Amniotic epithelial cell (primary cell): Measurements from ENCODE around the gene PRKACB.
A peak's percentile ranks its signal among the peaks of the same experiment; 100 is the strongest.
"Not testable (repeated sequence)": the region's sequence is repeated elsewhere in the genome, so short reads cannot be mapped to it uniquely, and the experiment has no call there.

Source experiments
- DNase-seq: peaks from one replicate; pipeline ENCODE4 v3.0.0-alpha.2; 2010; ENCODE audit warnings: low read depth

Gene PRKACB

DNA sequence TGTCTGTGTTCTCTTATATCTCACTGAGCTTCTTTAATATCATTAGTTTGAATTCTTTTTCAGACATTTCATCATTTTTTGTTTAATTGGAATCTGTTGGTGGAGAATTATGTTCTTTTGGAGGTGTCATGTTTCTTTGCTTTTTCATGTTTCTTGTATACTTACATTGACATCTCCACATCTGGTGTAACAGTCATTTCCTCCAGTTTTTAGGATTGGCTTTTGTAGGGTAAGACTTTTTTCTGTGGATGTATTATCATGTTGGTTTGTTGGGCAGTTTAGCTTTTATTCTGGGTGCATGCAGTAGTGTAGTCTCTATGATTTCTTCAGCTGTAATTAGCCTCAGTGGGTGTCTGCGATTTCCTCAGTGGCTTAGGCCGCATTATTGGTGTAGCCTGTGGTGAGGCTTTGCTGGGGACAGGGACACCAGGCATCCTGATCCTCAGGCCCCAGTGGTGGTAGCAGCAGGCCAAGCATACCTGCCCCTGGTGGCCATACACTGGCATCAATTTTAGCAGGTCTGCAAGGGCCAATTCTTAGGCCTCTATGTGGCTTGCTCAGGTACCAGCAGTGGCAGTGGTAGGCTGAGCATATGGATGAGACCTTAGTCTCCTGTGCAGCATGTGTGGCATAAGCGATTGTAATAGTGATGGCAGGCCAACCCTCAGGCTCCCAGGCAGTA is 79.8 kb downstream of the PRKACB start:
- DNase-seq: no peak

DNA sequence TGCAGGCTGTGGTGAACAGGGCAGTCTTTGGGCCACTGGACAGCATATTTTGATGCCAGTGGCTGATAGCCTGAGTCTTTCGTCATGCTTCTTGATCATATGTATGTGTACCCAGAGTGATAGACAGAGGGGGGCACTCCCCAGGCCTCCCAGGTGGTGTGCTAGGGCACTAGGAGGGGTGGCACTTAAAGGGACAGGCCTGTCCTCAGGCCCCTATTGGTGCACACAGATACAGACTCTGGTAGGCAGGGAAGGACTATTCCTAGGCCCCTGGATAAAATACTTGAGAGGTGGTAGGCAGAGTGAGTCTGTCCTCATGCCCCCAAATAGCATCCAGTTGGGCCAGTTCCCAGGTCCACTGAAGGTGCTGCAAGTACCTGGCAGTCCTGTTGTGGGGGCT is 80.8 kb downstream of the PRKACB start:
- DNase-seq: no peak

DNA sequence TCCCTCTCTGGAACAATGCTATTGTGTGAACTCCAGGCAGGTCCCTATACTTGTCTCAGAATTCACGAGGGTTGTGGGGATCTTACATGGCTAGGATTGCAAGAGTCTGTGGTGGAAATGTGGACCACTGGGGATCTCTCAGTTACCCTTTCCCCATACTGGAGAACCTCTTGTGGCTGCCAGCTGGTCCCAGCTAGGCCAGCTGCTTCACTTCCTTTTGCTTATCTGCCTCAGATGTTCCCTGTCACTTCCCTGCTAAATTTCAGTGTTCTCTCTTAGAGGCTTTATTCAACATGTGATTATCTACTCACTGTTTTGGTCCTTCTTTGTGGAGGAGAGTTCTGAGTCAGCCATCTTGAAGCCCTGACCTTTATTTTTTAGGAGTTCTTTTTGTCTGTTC is 81.6 kb downstream of the PRKACB start:
- no peak for DNase-seq

DNA sequence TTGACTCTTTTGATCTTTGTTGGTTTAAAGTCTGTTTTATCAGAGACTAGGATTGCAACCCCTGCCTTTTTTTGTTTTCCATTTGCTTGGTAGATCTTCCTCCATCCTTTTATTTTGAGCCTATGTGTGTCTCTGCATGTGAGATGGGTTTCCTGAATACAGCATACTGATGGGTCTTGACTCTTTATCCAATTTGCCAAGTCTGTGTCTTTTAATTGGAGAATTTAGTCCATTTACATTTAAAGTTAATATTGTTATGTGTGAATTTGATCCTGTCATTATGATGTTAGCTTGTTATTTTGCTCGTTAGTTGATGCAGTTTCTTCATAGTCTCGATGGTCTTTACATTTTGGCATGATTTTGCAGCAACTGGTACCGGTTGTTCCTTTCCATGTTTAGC is 88.6 kb downstream of the PRKACB start:
- DNase-seq: not testable (repeated sequence)

DNA sequence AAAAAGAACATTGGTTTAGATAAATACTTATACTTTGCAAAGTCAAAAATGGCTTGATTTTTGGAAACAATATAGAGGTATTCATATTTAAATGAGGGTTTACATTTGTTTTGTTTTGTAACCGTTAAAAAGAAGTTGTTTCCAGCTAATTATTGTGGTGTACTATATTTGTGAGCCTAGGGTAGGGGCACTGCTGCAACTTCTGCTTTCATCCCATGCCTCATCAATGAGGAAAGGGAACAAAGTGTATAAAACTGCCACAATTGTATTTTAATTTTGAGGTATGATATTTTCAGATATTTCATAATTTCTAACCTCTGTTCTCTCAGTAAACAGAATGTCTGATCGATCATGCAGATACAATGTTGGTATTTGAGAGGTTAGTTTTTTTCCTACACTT is 92.2 kb downstream of the PRKACB start:
- no peak for DNase-seq

DNA sequence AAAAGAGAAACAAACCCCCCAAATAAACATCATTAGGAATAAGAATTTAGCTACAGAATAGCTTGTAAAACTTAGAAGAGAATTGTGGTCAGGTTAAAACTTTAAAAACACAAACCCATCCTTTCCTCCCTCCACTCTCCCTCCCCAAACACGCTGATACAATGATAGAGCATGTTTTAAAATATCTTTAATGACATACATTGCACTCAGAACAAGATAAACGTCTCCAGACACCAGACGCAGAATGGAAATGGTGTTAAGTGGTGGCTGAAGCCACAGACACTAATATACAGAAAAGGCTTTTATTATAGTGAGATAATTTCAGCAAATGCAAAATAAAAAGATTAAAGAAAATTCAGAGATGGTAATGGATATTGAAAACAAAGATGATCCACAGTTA is 98.6 kb downstream of the PRKACB start:
- no peak for DNase-seq

DNA sequence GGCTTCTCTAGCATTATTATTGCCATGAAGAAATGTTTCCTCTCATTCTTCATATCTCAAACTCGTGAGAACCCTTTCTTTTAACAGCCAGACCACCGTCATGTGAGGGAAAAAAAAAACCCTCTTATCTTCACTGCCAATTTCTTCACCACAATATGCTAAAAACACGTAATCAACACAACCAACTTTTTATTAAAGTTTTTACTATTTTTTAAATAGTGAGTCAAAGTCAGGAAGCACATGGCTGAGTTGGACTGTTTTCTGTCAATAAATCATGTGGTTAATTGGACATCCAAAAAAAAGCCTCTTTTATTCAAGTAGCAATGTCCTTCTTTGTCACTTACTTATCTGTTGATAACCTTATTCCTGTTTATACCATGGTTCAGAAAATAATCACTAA is 101.5 kb downstream of the PRKACB start:
- DNase-seq: no peak

DNA sequence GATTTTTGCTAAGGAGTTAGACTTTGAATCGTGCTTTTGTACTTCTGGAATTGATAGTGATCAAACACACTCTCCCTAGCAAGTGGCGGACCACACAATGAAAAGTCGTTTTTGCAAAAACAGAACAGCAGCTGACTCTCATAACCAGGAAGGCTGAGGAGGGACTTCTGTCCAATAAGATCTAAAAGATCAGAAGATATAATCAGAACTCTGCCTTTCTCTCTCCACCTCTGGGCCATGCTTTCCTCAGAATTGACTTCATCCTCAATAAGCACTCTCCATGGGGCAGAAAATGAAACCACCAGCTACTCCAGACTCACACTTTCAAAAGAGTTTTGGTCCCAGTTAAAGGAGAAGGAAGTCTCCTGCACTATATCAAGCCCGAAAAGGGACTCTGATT is 102.1 kb downstream of the PRKACB start:
- no peak for DNase-seq

DNA sequence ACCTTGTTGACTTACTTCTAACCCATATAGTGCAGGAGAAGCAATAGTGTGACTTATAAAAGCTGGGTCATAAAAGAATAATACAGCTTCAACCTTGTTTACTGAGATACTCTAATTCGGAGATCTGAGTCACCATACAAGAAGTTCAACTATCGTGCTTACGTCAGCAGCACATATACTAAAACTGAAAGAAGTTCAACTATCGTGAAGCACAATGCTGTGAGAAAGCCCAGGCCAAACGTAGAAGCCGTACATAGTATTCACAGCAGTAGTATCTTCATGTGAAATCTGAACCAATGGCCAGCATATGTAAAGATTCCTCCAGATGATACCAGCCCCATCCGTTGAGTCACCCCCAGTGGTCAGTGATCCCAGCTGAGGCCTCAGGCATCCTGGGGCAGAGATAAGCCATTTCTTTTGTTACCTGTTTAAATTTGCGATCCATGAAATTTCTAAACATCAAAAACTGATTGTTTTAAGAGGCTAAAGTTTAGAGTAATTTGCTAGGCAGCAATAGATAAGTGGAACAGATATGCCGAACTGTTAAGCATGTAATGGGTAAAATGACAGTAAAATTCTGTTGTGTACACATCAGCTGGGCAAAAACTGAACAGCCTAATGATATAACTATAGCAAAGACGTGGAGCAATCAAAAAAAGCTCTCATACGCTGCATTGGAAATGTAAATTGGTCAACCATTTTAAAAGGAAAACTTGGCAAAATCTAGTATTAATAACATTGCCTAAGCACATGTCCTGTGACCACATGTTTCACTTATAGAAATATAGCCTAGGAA is 103.6 kb downstream of the PRKACB start:
- peak; percentile 86 for DNase-seq

DNA sequence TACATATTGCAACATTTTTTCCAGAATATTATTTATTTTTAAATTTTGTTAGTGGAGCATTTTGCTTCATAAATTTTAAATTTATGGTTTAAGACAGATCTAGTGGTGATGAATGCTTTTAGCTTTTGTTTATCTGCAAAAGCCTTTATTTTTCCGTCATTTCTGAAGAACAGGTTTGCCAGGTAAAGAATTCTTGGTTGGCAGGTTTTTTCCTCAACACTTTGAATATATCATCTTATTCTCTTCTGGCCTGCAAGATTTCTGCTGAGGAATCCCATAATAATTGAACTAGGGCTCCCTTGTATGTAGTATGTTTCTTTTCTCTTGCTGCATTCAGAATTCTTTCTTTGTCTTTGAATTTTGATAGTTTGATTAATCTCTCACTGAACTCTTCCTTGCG is 106.6 kb downstream of the PRKACB start:
- no peak for DNase-seq

DNA sequence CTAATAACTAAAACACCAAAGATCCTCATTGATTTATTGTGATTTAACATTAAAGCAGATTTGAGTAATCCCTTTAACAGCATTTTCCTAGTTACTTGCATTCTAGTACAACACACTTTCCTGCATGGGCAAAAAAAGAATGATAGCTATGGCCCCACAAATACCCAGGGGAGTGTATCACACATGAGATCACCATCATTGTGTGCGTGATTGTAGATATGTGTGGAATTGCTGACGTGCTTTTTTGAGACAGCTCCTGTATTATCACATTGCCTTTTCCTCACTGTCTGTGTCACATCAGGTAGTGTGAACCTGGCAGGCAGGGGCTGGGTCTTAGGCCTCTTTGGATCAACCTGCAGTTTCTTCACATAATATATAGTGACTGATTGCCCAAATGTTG is 109.0 kb downstream of the PRKACB start:
- DNase-seq: peak; percentile 30

DNA sequence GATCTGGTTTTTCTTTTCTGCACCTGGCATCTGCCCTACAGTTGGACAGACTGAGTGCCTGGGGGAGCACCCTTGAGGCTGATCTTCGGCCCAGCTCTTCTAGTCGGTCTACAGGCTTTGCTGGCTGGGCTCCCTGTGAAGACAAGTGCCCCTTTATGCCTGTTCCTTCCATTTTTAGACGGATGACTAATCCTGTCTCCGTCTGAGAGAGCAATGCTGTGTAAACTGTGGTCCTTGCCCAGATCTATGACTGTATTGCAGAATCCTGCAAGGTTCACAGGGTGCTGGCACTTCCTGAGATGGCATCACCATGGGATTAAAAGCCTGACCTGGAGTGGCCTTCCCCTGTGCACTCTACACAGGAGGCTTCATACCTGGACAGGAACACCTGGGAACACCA is 109.8 kb downstream of the PRKACB start:
- peak; percentile 70 for DNase-seq

DNA sequence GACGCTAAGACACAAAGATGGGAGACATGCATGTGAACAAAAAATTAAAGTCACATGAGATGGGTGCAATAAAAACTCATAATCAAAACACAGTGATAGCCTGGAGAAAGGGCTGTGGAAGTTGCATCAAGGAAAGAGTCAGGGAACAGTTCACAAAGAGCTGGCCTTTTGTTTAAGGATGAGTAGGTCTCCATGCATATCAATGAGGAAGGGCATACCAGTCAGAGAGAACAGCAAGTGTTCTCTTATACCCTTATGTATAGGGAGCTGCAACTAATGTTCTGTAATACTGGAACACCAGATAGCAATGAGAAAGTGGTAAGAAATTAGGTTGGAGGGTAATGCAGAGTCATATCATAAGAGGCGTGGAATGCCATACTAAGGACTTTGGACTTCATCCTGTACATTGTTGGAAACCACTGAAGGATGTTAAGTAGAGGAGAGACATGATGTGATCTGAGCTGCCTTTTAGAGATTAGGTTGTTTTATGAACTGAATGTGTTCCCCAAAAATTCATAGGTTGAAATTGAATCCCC is 110.7 kb downstream of the PRKACB start:
- no peak for DNase-seq

DNA sequence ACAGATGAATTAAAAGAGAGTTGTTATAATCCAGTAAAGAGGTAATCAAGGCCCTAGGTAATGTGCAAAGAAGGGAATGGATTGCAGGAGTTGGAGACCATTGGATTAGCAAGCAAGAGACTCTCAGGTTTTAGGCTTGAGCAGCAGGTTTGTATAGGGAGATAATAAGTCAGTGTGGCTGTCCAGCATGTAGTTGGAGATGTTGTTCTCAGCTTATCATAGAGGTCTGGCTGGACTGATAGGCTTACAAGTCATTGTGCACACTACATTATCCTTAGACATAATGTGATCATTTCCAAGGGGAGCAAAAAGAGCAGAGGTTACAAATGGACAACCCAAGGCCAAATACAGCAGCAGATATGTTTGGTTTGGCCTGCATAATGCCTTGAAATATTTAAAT is 111.5 kb downstream of the PRKACB start:
- no peak for DNase-seq

DNA sequence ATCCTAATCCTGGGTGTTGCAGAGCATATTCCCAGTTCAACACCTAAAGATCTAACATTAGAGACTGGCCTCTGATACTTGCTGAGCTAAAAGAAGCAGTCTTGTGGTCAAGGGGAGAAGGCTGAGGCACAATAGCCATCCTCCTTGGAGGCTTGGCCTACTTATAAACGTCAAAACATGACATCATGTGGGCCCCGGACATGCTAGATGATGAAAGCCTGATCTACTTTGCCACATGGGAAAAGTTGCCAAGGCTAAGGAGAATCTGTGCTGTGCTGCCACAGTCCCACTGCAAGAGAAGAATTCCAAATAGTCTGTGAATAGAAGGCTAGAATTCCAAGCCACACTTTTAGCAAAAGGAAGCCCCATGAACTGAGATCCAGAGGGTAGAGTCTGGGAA is 113.5 kb downstream of the PRKACB start:
- DNase-seq: peak; percentile 16

DNA sequence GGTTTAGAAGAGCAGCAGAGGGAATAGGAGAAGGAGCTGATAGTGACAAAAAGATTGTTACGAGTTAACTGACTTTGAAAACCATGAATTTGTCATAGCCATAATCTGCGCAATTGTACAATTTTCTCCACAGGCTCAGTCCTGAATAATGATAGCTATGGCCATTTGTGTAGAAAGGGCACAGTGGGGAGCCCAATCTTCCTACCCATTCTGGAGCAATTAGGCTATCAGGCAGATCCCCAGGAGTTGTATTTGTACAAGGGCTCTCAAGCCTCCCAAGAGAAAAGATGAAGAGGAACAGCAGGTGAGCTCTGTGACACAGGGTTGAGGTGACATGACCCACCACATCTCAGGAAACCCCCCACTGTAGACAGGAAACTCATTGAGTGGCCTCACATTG is 115.3 kb downstream of the PRKACB start:
- DNase-seq: no peak

DNA sequence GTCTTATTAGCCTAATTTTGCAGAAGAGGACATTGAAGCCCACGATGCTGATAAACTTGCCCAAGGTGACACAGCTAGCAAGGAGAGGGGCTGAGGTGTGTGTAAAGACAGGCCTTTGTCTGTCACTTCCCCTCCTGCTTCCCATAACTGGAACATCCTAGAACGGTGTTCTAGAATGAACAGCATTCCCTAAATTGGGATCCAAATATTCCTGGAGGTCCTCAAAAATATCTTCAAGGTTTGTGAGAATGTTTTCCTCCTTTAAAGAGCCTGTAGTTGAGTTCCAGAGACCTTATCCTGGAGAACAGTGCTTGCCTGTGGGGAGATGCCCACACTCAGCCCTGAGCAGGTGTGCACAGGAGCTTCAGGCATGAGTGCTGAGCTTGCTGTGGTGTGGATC is 115.9 kb downstream of the PRKACB start:
- DNase-seq: no peak

DNA sequence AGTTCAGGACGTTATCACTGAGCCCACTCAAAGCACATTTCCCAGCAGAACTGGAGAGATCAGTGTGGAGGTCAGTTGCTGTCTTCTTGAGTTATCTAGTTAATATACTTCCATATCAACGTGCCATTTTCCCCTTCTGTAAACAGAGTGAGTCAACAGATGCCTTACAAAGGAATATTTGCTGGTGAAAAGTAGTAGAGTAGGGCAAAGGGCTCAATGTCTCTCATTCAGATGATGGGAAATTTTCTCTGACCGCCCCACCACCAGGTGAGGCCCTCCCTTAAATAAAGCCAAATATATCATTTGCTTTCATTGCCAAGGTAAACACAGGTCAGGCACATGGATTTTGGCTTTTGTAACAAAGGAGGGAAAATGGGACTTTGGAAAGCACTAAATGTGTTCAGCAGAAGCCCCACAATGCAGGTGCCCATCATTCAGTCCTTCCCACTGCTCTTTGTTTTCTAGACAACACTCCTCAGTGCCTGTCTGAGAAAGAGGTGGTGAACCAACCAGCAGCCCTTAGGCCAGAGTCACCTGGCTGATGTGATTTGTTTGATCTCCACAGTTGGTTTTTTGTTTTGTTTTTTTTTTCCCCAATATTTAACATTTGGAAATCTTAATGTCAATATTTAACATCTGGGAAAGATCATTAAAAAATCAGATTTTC is 116.9 kb downstream of the PRKACB start:
- DNase-seq: peak; percentile 18

DNA sequence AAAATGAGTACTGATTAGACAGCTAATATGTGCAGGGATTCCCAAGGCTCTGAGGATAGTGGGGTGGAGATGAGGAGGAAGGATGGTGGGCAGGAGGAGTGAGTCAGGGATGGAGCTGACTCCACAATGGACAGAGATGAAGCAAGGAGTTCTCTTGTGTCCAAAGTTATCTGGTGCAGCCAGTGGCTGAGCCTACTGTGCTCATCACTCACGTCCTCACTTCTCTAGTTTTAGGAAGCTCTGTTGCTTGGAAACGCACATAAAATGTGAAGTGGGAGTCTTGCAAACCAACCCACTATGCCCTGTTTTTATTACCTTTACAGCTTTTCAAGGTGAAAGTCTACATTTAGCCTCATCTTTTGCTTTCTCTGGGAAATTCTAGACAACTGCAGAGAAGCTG is 120.9 kb downstream of the PRKACB start:
- peak; percentile 38 for DNase-seq

DNA sequence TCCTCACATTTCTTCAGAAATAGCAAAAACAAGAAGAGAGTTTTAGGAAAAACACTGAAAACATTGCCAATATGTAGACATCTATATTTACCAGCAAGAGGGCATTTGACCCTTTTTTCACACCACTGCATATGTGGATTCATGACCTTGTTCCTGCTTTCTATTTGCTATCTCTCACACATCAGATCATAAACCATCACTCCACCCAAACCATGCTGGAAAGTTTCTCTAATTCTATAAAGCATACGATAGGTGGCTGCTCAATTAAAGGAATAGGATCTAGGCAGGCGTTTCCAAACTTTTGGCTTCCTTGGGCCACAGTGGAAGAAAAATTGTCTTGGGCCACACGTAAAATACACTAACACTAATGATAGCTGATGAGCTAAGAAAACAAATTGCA is 121.8 kb downstream of the PRKACB start:
- DNase-seq: no peak

DNA sequence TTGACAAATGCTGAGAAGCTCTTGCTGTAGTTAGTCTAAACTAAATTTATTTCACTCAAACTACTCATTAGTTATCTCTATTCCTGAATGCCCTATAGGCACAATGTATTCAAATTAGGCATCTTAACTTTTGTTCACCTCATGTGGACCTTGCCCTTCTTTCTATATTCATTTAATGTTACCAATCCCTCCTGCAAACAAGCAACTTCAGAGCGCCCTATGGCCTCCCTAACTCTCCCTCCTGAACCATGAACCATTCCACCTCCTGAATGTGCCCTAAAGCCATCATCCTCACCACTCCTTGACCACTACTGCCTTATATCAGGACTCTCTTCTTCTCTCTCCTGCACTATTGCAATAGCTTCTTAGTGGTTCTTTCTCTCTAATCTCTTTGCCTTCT is 122.7 kb downstream of the PRKACB start:
- no peak for DNase-seq

DNA sequence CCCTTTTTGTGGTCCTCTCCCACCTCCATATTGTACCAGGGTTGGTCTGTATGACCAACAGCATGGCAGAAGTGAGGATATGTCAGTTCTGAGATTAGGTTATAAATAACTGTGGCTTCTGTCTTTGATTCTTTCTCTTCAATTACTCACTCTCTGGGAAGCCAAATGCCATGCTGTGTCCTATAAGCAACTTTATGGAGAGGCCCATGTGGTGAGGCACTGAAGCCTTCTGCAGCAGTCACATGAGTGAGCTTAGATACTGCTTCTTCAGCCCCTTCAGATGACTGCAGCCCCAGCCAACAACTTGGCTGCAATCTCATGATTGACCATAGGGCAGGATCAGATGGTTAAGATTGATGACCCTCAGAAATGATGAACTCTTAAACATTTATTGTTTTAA is 123.4 kb downstream of the PRKACB start:
- DNase-seq: no peak

DNA sequence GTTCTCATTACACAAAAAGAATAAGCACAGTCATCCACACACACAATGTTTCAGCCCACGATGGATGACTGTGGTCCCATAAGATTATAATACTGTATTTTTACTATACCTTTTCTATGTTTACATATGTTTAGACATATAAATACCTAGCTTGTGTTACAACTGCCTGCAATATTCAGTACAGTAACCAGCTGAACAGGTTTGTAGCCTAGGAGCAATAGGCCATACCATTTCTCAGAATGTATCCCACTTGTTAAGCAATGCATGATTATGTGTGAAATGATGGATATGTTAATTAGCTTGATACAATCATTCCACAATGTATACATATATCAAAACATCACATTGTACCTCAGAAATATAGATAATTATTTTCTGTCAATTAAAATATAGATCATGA is 124.3 kb downstream of the PRKACB start:
- no peak for DNase-seq
